ENCODE data around the gene WDR44. TPM values are rescaled to one million over a fixed set of nuclear protein-coding genes. Genes with fewer than 3 reads are reported as not detected.

Gene WDR44
- total RNA-seq, 1 donor from 2014 or later: 31.1 TPM

DNA sequence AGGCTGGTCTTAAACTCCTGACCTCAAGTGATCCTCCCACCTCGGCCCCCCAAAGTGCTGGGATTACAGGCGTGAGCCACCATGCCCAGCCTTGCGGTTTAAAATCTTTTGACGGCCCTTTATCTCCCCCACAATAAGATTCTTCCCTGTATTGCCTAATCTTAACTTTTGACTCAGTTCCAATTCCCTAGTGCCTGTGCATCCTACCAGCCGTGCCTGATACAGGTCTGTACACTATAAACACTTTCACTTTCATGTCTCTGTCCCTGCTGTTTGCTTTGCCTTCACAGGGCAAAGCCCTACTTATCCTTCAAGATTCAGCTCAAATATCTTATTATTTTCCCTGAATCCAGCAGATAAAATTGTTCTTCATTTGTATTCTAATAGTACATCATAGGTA, 74.6 kb downstream of the WDR44 start:
- no peaks in the 10 kb centered on the region for H3K27me3 Mint-ChIP-seq (ENCODE audit: unreplicated experiment)
- TF ChIP-seq, protein P1, sequence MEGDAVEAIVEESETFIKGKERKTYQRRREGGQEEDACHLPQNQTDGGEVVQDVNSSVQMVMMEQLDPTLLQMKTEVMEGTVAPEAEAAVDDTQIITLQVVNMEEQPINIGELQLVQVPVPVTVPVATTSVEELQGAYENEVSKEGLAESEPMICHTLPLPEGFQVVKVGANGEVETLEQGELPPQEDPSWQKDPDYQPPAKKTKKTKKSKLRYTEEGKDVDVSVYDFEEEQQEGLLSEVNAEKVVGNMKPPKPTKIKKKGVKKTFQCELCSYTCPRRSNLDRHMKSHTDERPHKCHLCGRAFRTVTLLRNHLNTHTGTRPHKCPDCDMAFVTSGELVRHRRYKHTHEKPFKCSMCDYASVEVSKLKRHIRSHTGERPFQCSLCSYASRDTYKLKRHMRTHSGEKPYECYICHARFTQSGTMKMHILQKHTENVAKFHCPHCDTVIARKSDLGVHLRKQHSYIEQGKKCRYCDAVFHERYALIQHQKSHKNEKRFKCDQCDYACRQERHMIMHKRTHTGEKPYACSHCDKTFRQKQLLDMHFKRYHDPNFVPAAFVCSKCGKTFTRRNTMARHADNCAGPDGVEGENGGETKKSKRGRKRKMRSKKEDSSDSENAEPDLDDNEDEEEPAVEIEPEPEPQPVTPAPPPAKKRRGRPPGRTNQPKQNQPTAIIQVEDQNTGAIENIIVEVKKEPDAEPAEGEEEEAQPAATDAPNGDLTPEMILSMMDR (IDR thresholded peaks at IDR 0.05): no peak
- no peak overlapping the region for H3K4me3 Mint-ChIP-seq (ENCODE audit: unreplicated experiment)
- no peaks in the 10 kb centered on the region for H3K9me3 Mint-ChIP-seq (ENCODE audit: unreplicated experiment)
- H3K4me1 Mint-ChIP-seq (ENCODE audit: unreplicated experiment): peaks cover 22% of the 10 kb centered on the region
- peak overlapping the region; percentile 52 for H3K27ac Mint-ChIP-seq (ENCODE audit: unreplicated experiment)
- peaks cover 48% of the 10 kb centered on the region for H3K36me3 Mint-ChIP-seq (ENCODE audit: unreplicated experiment)
- no peak for DNase-seq (ENCODE audit: extremely low spot score, unreplicated experiment)

DNA sequence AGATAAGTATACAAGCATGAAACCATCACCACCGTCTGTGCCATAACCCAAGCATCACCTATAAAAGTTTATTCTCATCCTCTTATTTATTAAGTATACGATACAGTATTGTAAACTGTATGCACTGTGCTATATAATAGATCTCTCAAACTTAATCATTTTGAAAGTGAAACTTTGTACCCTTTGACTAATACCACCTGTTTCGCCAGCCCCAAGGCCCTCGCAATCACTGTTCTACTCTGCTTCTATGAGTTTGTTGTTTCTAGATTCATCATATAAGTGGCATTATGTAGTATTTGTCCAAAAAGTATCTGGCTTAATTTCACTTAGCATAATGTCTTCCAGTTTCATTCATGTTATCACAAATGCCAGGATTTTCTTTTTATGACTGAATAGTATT, 77.7 kb downstream of the WDR44 start:
- H3K9me3 Mint-ChIP-seq (ENCODE audit: unreplicated experiment): no peaks in the 10 kb centered on the region

DNA sequence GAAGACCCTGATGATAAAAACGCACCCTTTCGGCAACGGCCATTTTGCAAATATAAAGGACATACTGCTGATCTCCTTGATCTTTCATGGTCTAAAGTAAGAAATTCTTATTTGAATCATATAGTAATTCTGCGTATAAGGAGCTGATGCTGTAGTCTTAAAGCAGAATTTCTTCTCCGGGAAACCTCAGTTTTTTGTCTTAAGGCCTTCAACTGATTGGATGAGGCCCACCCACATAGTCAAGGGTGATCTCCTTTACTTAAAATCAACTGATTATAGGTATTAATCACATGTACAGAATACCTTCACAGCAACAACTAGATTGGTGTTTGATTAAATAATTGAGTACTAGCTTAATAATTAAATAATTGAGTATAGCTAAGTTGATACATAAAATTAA, 86.9 kb downstream of the WDR44 start:
- TF ChIP-seq, protein P1 (IDR thresholded peaks at IDR 0.05): no peak
- H3K36me3 Mint-ChIP-seq (ENCODE audit: unreplicated experiment): peaks cover 38% of the 10 kb centered on the region
- no peaks in the 10 kb centered on the region for H3K27me3 Mint-ChIP-seq (ENCODE audit: unreplicated experiment)

More for the DNA sequence above, 77.7 kb downstream of the WDR44 start:
- peaks cover 30% of the 10 kb centered on the region for H3K36me3 Mint-ChIP-seq (ENCODE audit: unreplicated experiment)
- H3K4me1 Mint-ChIP-seq (ENCODE audit: unreplicated experiment): peaks cover 17% of the 10 kb centered on the region
- no peak overlapping the region for H3K4me3 Mint-ChIP-seq (ENCODE audit: unreplicated experiment)
- no peak overlapping the region for H3K27ac Mint-ChIP-seq (ENCODE audit: unreplicated experiment)
- TF ChIP-seq, protein P1 (IDR thresholded peaks at IDR 0.05): no peak
- DNase-seq (ENCODE audit: extremely low spot score, unreplicated experiment): no peak
- H3K27me3 Mint-ChIP-seq (ENCODE audit: unreplicated experiment): no peaks in the 10 kb centered on the region

DNA sequence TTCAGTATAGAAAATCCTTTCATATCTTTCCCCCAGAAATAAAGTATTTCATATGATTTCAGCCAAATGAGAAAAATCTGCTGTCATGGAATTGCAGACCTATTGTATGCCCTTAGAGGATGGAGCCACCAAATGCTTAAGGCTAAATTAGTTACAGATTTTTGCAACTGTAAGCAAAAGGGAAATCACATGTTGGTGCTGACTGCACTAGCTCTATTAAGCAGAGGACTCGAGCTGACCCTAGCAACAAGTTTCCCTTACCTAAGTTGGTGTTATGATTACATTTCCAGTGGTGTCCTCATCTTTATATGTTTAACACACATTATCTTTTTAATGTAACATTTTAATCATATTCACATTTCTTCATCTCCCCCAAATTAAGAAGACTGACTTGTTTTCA, 91.4 kb downstream of the WDR44 start:
- no peak overlapping the region for H3K4me3 Mint-ChIP-seq (ENCODE audit: unreplicated experiment)
- peaks cover 5% of the 10 kb centered on the region for H3K4me1 Mint-ChIP-seq (ENCODE audit: unreplicated experiment)
- no peak for DNase-seq (ENCODE audit: extremely low spot score, unreplicated experiment)
- peak overlapping the region; percentile 24 for H3K27ac Mint-ChIP-seq (ENCODE audit: unreplicated experiment)
- H3K36me3 Mint-ChIP-seq (ENCODE audit: unreplicated experiment): peaks cover 38% of the 10 kb centered on the region
- no peaks in the 10 kb centered on the region for H3K9me3 Mint-ChIP-seq (ENCODE audit: unreplicated experiment)
- H3K27me3 Mint-ChIP-seq (ENCODE audit: unreplicated experiment): no peaks in the 10 kb centered on the region
- TF ChIP-seq, protein P1 (IDR thresholded peaks at IDR 0.05): no peak

More for the DNA sequence above, 86.9 kb downstream of the WDR44 start:
- DNase-seq (ENCODE audit: extremely low spot score, unreplicated experiment): no peak
- Mint-ChIP-seq H3K4me1 (ENCODE audit: unreplicated experiment) (peaks cover 5% of the 10 kb centered on the region), H3K9me3 (ENCODE audit: unreplicated experiment) (no peaks in the 10 kb centered on the region), H3K4me3 (ENCODE audit: unreplicated experiment) (no peak overlapping the region), H3K27ac (ENCODE audit: unreplicated experiment) (no peak overlapping the region)

DNA sequence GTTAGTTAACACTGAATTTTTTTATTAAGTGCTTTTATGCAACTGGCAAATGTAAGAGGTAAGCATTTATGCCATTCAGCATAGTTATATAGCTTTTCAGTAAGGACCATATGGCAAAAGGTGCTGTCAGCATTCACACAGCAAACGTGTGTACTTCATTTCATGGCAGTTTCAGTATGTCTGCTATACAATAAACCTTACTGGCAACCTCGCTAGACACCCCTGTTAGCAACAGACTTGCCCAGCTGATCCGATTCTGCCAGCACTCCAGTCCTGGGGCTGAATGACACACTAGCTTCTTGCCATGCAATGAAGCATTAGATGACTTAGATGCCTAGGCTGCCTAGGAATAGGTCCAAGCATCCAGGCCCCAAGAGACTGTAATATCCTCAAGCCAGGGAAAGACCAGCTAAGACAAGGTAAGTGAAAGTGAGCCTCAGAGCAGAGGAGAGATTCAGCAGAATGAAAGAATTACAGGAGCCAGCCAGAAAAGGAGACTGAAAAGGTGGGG, 102.4 kb downstream of the WDR44 start:
- TF ChIP-seq, protein P1 (IDR thresholded peaks at IDR 0.05): no peak
- no peaks in the 10 kb centered on the region for H3K4me1 Mint-ChIP-seq (ENCODE audit: unreplicated experiment)
- no peaks in the 10 kb centered on the region for H3K9me3 Mint-ChIP-seq (ENCODE audit: unreplicated experiment)
- no peak overlapping the region for H3K27ac Mint-ChIP-seq (ENCODE audit: unreplicated experiment)
- no peaks in the 10 kb centered on the region for H3K27me3 Mint-ChIP-seq (ENCODE audit: unreplicated experiment)
- DNase-seq (ENCODE audit: extremely low spot score, unreplicated experiment): no peak
- H3K36me3 Mint-ChIP-seq (ENCODE audit: unreplicated experiment): peaks cover 41% of the 10 kb centered on the region
- H3K4me3 Mint-ChIP-seq (ENCODE audit: unreplicated experiment): no peak overlapping the region
